GM11168 (cell line): ENCODE results near the gene DECR2.
"Not testable (repeated sequence)": the region's sequence is repeated elsewhere in the genome, so short reads cannot be mapped to it uniquely, and the experiment has no call there.

ENCODE experiments used
- in situ Hi-C: fragments of 300-500 bp; cut with MboI; formaldehyde crosslinking; loops from one replicate; pipeline ENCODE4 v1.12.0; 2022; ENCODE audit warnings: low sequenced_read_pairs; ENCODE audit not compliant: unreplicated experiment

DECR2 gene

GRCh38 chr16:377419-377951, 24.2 kb upstream of the DECR2 start:
- in situ Hi-C loops = no loop called here

GRCh38 chr16:378113-378820, 23.4 kb upstream of the DECR2 start:
- in situ Hi-C loops = not testable (repeated sequence)

- in situ Hi-C loops = no loop called here
These were observed 22.9 kb upstream of the DECR2 start for GRCh38 chr16:378821-379182.

- in situ Hi-C loops = no loop called here
These were observed 22.3 kb upstream of the DECR2 start for GRCh38 chr16:379183-379960.

- in situ Hi-C loops = no loop called here
These were observed 21.5 kb upstream of the DECR2 start for GRCh38 chr16:379961-380761.

- in situ Hi-C loops = no loop called here
These were observed 21.0 kb upstream of the DECR2 start for GRCh38 chr16:380762-381011.

- in situ Hi-C loops = no loop called here
These were observed 20.5 kb upstream of the DECR2 start for GRCh38 chr16:381012-381788.

- in situ Hi-C loops = no loop called here
These were observed 19.6 kb upstream of the DECR2 start, which contains the start of gene PGAP6 for GRCh38 chr16:381789-382717. TSS of gene PGAP6 (minus strand) at chr16:381978. CDS start at chr16:381821, 157 bp downstream.

GRCh38 chr16:383326-384051, 18.2 kb upstream of the DECR2 start:
- in situ Hi-C loops = no loop called here

- in situ Hi-C loops = no loop called here
These were observed 15.0 kb upstream of the DECR2 start for GRCh38 chr16:386641-387156.

- in situ Hi-C loops = not testable (repeated sequence)
These were observed 13.7 kb upstream of the DECR2 start for GRCh38 chr16:387761-388666.

- in situ Hi-C loops = no loop called here
These were observed 12.3 kb upstream of the DECR2 start for GRCh38 chr16:389352-389751.

GRCh38 chr16:391885-392335, 9.8 kb upstream of the DECR2 start:
- in situ Hi-C loops = no loop called here

- in situ Hi-C loops = no loop called here
These were observed 9.1 kb upstream of the DECR2 start for GRCh38 chr16:392450-393030.

- in situ Hi-C loops = no loop called here
These were observed 5.5 kb upstream of the DECR2 start for GRCh38 chr16:396199-396598.

- in situ Hi-C loops = no loop called here
These were observed 5.1 kb upstream of the DECR2 start for GRCh38 chr16:396605-397004.

GRCh38 chr16:397135-397661, 4.5 kb upstream of the DECR2 start, which contains the start of gene NME4:
TSS of gene NME4 (plus strand) at chr16:397199. CDS start at chr16:397223, 24 bp downstream.
- in situ Hi-C loops = no loop called here
